Activated T-helper 1 cell treated with anti-CD3 and anti-CD28 coated beads, Interleukin-2, amount 50 U/mL, for 16 hours (primary cell): ENCODE measurements around the gene CYB561D2.

Source experiments
- DNase-seq, 2 donors: peaks; one replicate each; pipeline ENCODE4 v3.0.0-alpha.2; 2020; ENCODE audit warnings: low read depth in 1 of 2, low spot score in 1 of 2

CYB561D2 gene

DNA sequence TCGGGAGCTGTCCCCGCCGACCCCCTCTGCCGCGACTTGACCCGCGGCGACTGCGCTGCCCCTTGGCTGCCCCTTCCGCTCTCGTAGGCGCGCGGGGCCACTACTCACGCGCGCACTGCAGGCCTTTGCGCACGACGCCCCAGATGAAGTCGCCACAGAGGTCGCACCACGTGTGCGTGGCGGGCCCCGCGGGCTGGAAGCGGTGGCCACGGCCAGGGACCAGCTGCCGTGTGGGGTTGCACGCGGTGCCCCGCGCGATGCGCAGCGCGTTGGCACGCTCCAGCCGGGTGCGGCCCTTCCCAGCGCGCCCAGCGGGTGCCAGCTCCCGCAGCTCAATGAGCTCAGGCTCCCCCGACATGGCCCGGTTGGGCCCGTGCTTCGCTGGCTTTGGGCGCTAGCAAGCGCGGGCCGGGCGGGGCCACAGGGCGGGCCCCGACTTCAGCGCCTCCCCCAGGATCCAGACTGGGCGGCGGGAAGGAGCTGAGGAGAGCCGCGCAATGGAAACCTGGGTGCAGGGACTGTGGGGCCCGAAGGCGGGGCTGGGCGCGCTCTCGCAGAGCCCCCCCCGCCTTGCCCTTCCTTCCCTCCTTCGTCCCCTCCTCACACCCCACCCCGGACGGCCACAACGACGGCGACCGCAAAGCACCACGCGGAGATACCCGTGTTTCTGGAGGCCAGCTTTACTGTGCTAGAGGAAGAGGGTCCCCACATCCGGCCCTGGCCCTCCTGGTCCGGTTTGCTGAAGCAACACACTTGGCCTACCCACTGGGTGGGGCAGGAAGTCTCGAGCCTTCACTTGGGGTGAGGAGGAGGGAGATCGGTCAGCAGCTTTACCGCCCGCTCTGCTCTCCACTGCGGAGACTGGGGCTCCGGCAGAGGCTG lies 10.0 kb upstream of the CYB561D2 start, which contains the start of gene RASSF1:
Gene RASSF1, minus strand, starts transcription at position 389 of the 882 bp plus-strand sequence. Its CDS starts 31 bp downstream, at position 358.
- DNase-seq = peak in 1 of 2 donors; percentile 47

DNA sequence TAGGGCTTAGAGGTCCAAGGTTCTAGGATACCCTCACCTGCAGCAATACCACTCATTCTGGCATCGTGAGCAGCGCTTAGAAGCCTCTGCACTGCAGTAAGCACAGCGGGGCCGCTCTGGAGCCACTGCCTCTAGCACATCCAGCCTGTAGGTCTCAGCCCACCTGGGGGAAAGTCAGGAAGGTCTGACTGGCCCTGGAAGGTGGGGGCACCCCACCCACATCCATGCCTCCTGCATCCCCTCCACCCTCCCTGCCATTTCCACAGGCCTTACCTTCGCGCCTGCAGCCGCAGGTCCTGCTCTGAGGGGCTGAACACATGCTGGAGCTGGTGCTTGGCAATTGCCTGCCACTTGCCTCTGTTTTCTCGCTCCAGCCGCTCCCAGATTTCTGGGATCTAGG lies 9.1 kb upstream of the CYB561D2 start:
- no peak for DNase-seq

DNA sequence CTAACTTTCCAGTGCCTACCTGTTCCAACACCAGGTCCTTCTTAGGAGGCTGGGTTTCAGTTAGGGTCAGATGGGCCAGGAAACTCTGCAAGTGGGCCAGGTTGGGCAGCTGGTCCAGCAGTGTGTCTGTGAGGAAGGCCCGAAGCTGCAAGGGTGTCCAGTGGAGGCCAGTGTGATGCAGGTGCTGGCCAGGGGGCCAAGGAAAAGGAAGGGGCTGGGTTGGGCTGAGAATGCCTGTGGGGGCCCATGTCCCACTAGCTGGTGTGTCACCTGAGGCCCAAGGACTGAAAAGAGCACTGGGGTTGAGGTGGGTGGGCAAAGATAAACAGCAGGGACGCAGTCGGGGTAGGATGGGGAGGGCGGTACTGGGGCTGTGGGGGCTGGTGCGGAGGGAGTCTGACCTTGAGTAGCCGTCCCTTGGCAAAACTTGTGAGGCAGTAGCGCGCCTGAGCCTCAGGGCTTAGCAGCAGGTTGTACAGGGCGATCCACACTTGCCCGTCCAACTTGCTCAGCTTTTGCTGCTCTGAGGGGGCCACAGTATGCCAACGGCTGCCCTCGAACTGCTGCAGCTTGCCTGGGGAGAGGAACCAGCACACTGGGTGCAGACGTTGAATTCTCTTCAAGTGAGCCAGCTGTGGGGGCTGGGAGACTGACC lies 8.5 kb upstream of the CYB561D2 start:
- no peak for DNase-seq

DNA sequence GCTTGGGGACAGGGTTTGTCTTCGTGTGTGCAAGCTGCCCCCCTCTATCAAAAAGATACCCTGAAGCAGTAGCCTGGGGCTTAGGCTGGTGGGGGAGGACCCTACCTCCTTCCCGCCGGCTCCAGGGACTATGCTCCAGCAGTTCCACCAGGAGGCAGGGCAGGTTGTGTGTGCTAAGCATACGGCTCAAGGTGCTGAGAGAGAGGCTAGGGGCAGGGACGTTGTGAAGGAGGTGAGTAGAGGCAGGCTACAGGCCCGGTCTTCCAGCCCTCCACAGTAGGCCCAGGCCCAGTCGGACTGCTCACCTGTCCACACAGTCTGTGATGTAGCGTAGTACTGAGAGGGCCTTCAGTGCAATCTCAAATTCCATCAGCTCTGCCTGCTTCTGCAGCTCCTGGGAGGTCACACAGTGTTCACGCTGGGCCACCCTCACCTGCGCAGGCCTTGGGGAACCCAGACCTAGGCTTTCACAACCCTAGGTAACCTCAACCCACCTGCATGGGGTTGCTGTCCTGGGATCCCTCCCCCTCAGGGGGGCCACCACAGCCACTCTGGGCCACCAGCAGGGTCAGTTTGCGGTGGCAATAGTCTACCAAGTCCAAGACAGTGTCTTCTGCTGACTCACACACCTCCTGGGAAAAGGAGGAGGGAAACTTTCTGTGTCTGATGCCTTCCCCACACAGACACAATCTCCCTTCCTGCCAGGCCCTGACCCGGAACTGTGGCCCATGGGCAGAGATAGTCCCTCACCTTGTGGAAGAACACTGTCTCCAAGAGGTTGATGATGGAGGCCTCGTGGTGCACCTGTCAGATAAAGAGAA lies 7.6 kb upstream of the CYB561D2 start:
- DNase-seq = no peak

DNA sequence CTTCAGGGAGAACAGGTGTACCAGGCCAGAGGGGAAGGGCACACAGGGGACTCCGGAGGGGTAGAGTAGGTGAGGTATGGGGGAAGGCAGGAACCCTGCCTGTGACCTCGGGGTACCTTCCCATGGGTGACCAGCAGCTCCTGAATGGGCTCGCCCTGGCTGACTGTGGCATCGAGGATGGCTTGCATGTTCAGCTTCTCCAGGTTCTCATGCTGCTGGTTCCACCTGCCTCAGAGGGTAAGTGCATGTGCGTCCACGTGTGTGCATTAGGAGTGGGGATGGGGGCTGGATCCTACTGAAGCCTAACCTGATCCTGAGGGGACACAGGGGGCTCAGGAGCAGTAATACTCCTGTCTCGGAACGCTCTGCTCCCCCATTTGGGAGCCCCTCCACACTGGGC lies 5.7 kb upstream of the CYB561D2 start:
- no peak for DNase-seq

DNA sequence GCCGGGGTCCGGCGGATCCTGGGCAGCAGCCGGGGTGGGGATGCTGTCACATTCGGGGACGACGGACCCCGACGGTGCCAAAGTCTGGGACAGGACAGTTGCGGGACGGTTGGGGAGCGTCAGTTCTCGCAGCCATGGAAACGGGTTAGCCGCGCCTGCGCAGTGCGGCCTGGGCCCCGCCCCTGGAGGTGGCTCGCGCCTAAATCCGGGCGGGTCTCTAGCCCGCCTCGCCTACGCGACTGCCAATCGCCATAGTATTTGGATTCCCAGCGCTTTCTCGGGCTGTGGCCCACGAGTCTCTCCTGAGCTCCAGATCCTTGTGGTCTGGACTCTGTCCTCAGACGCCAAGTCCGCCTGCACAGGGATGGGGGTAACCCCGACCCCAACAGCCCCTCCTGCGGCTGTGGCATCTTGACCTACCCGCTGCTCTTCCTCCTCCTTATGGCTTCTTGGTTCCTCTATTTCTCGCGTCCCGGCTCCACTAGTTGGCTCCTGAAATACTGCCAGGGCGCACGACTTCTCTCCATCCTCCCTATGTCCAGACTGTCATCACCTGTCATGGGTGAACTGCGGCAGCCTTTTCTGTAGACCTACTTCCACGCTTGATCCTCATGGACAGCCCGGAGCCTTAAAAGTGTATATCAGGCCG lies 5.0 kb upstream of the CYB561D2 start, which contains the start of gene ZMYND10:
Gene ZMYND10, minus strand, starts transcription at position 147 of the 649 bp plus-strand sequence. CDS start 153 bp downstream, outside the sequence.
- peak; percentile 49 to 67 for DNase-seq

DNA sequence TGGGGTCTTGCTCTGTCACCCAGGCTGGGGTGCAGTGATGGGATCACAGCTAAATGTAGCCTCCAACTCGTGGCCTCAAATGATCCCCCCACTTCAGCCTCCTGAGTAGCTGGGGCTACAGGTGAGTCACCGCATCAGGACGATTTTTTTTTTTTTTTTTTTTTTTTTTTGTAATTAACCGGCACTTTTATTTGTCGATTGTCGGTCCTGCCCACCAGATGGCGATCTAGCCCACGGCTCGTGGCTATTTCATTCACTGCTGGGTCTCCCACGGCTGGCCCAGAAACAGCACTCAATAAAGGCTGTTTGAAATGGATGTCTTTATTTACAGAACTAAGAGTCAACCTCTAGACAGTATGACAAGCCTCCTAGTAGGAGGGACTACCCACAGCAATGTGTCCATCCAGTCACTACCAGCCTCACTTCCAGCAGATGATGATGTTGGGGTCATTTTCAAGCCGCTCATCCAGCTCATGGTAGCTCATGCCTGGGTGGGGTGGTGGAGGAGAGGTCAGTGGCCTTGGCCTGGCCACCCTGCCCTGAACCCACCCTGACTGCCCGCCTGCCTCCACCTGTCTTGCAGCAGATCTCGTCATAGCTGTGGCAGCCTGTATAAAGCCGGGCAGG lies 3.4 kb upstream of the CYB561D2 start:
- DNase-seq = peak; percentile 60 to 67

DNA sequence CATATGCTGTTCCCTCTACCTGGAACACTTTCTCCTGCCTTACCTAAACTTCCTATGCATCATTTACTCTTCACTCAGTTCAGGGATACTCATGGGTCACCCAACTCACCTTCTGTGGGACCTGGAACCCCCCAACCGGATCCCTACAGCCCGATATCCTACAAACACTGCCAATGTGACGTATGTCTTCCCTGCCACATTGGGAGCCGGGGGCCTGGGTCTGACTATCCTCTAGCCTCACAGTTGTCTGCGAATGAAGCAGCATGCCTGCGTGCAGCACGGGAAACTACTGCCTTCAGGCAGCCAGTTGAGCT lies 492 bp upstream of the CYB561D2 start:
- DNase-seq = no peak

DNA sequence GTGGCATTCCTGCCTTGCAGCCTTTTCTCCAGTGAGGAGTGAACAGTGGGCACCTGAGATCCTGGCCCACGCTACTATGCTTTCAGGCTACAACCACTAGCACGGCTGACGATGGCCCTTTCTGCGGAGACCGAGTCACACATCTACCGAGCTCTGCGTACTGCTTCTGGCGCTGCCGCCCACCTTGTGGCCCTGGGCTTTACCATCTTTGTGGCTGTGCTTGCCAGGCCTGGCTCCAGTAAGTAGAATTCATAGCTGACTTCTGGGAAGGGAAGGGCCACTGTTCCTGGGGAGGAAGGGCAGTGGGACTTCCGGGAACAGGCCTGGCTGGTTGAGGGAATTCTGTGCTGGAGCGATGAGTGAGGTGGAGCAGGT lies 648 bp downstream of the CYB561D2 start:
- DNase-seq = no peak

DNA sequence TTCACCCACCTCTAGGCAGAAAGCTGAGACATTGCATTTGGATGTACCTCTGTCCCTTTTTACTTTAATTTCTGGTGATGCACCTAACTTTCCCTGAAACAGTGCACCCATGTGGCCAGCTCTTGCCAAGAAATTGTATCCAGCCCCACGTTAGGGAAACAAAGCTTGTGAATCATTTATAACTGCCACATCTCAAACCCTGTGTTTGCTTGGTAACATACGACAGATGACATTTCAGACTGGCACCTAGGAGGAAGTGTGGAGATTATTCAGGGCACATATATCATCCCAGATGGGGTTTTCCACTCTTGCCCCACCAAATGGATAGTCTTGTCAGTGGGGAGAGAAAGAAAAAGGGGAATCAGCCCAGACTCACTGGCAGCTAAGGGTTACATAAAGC lies 2.1 kb downstream of the CYB561D2 start:
- no peak for DNase-seq

DNA sequence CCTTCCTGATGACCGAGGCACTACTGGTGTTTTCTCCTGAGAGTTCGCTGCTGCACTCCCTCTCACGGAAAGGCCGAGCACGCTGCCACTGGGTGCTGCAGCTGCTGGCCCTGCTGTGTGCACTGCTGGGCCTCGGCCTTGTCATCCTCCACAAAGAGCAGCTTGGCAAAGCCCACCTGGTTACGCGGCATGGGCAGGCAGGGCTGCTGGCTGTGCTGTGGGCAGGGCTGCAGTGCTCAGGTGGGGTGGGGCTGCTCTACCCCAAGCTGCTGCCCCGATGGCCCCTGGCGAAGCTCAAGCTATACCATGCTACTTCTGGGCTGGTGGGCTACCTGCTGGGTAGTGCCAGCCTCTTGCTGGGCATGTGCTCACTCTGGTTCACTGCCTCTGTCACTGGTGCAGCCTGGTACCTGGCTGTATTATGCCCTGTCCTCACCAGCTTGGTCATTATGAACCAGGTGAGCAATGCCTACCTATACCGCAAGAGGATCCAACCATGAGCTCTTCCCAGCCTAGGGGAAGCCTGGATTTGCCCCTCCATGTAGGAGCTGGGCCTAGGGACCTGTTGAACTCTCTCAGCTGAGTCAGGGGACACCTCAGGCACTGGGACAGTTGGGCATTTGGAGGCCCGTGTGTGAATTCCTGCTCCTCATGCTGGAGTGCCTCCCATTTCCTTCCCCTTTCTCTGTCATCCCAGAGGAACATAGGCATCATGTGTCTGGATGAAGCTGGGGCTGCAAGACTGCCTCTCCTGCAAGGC lies 2.8 kb downstream of the CYB561D2 start:
- DNase-seq = no peak

DNA sequence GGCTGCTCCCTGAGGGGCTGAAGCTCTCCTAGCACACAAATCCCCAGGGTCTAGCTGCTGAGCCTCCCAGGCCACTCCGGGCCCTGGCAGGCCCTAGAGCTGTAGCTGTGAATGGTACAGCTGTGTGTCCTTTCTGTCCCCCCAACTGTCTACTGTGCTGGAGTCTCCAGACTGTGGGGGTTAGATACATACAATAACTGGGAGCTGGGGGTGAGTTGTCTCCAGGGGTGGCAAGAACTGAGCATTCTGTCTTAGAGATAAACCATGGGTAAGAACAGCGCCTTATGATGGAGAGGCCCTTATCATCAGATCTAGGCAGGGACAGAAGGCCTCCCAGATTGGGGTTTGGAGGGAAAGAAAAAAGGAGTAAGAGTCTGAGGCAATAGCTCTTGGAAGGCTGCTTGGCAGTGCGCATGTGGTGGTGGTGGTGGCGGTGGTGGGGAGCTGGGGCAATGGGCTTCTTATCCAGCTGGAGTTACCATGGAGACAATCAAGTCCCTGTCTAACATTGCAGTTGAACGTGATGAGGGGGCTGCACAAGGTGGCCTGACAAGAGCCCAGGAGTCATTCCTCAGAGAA lies 3.6 kb downstream of the CYB561D2 start:
- DNase-seq = no peak

DNA sequence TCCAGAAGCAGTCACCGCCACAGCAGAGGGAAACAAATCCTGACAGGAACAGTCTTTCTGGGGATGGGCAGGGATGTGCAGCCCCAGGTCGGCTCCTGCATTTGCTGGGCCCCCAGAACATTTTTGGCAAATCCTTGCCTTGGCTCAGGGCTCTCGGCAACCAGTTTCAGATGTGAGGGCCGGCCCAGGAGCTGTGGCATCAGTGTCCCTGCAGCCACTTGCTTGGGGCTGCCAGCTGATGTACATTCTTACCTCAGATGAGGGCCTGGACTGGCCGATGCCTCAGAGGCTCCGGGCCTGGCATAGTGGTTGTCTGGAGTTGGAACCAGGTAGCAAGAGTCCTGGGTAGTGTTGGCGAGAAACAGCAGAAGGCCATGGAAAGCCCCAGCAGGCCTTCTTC lies 4.2 kb downstream of the CYB561D2 start:
- no peak for DNase-seq

DNA sequence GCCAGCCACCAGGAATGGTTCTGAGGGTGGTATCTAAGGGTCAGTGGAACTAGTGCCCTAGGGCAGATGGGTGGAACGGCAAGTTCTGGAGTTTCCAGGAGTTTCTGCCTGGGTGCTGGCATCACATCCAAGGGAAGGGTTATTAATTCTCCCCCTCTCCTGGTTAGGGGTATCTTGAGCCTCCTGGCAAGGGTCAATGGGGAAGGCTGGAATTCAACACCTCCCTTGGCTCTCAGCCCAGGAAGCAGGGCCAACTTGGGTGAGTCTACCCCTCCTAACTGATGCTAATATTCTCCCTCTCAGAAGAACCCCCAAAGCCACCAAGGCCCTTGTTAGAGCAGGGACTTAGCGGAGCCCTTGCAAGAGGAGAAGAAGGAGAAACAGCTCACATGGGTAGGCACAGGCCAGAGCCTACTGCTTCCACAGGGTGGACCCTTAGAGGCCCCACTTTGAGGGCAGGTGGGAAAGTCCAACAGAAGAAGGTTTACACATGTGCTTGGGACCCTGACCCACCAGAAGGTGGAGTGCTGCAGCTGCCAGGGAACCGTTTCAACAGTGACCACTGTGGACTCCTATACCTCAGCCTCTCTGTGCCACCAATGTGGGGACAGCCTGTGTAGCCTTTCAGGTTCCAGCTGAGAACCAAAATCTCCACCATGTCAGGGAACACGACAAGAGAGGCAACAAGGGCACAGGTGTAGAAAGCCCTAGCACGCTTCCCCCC lies 5.3 kb downstream of the CYB561D2 start:
- DNase-seq = no peak

DNA sequence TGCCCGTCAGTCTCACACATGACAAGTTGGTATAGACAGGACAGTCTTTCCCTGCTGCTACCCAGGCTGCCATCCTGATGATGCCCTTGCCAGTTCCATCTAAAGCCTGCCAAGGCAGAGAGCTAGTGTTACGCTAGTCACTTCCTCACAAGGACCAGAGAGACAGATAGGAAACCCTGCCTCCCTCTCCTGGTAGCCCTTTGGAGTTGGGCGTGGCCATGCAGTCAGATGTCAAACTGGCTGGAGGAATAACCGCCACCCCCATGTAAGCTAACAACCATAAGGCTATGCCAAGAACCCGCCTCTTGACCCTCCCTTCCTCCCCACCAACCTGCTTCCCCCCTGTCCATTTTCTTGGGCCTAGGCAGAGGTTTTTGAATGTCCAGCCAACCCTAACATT lies 5.9 kb downstream of the CYB561D2 start:
- DNase-seq = no peak

DNA sequence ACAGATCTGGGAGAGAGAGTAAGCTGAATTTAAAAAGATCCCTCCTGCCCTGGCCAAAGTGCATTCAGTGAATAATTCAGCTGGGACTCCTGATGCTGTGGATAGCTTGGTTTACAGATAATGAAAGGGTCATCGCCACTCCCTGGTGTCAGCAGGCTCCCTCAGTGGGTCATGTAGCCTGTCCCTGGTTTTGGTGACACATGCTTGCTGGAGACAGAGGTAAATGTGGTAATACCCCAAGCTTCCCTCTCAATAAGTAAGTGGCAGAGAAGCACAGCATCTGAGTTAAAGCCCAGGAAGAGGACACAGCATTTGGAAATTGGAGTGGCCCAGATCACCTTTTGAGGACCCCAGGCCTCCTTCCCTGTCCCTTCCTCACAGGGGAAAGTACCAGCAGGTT lies 6.8 kb downstream of the CYB561D2 start:
- DNase-seq = no peak

DNA sequence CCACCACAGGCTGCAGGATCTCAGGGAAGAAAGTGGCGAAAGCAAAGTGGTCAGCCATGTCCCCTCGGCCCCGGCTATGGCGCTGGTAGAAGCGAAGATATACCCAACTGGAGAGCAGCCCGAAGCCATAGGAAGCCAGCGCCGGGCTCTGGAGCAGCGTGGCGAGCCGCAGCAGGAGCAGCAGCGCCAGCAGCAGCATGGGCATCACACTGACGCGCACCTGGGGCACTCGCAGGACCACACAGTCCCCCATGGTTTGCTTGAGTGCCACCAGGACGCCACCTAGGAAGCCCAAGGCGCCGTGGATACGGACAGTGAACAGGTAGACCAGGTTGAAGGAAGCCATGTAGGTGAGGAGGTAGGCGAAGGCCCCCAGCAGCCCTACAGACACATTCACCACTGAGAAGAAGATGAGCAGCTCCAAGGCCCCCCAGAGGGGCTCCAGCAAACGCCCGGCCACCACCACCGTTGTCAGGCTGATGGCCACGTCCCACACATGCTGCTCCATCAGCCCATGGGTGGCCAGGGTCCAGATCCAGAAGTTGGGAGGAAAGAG lies 7.8 kb downstream of the CYB561D2 start:
- no peak for DNase-seq

DNA sequence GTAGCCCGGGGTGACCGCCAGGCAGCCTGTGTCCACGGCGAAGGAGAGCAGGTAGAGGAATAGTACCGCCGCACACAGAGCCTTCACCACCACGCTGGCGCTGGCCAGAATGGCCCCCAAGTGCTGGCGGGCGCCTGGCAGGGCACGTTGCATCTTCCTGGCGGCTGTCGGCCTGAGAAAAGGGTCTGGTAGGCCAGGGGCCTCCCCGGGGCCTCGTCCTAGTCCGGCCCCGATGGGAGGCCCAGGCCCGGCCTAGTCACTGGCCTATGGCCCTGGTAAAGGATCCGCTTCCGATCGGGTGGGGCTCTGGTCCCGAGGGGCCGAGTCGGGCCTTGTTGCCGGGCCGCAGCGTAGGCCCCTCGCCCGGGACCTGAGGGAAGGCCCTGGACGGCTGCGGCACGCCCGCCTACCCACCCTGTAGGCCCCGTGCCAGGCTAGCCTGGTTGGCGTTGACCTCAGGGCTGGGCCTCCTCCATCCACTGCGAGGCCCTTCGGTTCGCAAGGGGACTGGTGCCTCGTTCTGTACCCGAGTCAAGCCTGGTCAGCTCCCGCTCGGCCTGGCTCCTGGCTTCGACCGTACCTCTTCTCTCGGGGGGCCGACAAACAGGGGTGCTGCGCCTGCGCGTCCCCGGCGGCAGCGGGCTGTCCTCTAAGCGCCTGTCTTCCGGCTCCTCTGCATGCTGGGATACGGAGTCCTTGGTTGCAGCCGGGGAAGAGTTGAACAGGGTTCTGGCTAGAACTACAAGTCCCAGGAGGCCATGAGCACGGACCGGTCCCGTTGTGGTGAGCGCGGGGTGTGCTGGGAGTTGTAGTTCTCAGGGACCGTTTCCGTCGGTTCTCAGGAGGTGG lies 8.5 kb downstream of the CYB561D2 start, which contains the start of gene TMEM115:
Gene TMEM115, minus strand, starts transcription at position 611 of the 849 bp plus-strand sequence. Its CDS starts 458 bp downstream, at position 153.
- peak; percentile 89 to 91 for DNase-seq
